ENCODE data around the gene TSPEAR.

The TSPEAR gene

DNA sequence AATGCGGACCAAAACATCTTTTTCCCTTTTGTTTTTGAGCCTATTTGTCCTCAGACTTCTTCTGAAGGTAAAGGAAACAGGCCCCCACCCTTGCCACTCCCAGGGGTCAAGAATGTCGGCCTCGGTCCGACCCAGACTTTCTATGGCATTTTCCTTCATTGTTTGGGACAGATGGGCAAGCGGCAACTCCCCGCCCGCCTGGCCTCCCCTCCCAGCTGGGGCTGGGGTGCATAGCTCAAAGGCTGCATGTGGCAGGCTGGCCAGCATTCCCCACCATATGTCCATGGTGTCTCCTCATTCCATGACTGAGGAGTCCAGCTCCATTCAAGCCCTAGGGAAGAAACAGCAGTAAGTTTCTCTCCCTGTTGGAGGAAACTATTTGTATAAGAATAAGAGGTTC is 29.4 kb upstream of the TSPEAR start:
- DNase-seq, result peak; percentile 31 to 77

DNA sequence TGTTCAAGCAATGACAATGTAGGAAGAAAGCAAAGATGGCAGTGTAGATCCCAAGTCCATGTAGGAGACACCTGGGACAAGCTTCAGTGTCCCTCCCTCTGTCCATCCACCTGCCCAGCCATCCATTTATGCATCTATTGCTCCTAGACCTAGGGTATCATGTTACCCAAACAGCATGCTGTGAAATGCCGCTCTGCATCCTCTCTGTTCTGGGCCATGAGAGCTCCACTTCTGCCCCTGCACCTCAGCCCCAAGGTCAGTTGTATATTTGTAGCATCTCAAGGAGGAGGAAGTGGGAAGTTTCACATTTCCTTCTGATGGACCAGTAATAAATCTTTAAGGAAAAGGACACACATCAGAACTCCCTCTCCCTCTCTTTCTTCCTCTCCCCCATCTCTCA is 27.9 kb upstream of the TSPEAR start:
- DNase-seq, result peak in 1 of 2 experiments; percentile 19

DNA sequence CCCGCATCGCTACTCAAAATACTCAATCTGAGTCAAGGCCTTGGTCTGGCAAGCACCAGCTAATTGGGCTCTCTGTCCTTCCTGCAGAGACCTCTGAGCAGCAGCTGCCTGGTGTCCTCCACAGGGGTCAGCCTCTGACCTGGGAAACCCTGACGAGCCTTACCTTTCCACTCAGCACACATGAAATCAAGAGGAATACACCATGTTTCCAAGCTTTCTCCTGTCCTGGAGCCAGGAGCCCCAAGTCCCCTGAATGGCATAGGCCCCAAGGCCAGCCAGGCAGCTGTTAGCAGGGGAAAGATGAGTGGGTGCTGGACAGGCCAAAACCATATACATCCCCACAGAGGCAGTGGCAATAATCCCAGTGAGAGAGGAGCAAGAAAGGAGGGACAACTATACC is 27.2 kb upstream of the TSPEAR start:
- no peak for DNase-seq

DNA sequence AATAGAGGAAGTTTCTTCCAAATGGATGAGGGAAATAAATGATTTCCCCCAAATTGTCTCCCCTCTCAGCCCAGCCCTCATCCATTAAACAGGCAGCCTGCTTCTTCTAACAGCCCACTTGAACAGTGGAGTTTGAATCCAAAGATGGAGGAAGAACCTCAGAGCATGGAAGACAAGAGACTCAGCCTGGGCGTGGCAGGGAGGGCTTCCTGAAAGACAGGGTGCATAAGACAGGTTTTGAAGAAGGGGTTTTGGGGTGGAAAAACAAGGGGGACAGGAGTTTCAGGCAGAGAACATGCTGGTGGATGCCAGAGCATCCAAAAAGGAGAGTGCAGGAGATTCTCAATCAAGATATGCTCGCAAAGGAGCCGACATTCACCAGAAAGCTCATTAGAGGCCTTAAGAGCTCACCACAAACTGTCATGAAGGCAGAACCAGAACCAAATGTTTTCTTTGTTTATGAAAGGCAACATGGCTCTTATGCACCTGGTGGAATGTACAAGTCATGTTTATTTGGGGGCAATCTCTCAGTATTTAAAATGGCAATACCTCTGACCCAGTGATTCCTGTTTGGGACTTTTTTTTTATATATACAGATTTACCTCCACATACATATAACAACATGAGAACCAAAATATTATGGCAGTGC is 26.5 kb upstream of the TSPEAR start:
- no peak for DNase-seq

DNA sequence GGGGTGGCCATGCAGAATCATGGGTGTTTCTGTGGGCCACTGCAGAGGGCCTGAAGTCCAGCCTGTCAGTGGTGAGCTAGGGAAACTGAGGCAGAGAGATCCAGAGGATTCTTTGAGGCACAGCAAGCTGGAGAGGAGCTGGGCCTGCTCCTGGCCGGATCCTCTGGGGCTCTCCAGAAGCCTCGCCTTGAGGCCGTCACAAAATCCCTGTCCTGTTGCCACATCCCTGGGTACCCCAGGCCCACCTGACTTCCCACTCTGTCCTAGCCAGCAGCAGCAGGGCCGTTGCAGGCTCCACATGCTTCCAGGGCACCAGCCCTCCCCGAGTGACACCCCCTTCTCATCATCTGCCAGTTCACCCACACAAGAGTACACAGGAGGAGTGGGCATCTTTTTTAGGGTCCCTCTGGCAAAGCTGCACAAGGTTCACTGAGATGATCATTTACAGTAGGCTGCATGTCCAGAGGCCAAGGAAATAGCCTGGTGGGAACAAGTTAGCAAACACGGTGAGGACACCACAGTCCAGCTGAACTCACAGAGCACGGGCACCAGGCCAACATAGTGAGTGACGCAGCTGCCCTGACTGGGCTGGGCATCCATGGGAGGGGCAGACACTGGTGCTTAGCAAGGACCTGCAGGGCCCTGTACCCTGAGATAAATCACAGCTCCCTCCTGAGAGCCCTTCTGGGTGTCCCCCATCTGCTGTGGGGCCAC is 25.1 kb upstream of the TSPEAR start:
- no peak for DNase-seq

- no peak for DNase-seq
Observed at GRCh38 chr21:44735821-44736220, 24.4 kb upstream of the TSPEAR start.

- no peak for DNase-seq
Observed at GRCh38 chr21:44734841-44735240, 23.5 kb upstream of the TSPEAR start.

GRCh38 chr21:44734026-44734745 is 22.8 kb upstream of the TSPEAR start:
- no peak for DNase-seq

DNA sequence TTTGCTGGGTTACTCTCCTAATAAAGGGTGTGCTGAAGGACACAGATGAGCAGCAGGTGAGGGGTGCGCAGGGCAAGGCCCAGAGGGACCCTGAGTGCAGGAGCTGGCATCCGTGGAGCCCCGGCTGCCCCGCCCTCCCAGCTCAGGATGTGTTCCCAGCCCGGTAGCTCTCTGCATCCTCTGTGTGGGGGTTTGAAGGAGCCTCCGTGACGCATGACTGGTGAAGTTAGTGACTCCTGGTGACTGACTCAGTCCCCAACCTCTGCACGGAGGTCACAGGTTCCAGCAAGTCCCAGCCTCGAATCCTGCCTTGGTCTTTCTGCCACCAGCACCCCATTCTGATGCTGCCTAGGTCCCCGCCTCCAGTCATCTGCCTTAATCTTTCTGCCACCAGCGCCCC is 21.6 kb upstream of the TSPEAR start:
- no peak for DNase-seq

DNA sequence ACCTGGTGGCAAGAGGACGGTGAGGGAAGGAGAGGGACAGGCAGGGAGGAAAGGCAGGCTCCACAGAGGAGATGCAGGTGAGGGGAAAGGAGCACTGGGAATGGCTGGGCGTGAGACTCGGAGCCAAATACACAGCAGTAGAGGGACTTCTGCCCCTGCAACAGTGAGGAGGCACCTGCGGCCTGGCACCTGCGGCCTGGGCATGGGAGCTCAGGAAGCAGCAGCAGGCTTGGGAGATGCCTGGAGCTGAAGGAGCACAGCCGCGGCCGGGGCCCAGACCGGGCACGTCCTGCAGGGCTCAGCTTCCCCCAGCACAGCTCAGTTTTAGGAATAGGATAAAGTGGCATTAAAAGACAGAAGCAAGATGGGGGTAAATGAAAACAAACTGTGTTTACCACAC is 20.9 kb upstream of the TSPEAR start:
- no peak for DNase-seq

DNA sequence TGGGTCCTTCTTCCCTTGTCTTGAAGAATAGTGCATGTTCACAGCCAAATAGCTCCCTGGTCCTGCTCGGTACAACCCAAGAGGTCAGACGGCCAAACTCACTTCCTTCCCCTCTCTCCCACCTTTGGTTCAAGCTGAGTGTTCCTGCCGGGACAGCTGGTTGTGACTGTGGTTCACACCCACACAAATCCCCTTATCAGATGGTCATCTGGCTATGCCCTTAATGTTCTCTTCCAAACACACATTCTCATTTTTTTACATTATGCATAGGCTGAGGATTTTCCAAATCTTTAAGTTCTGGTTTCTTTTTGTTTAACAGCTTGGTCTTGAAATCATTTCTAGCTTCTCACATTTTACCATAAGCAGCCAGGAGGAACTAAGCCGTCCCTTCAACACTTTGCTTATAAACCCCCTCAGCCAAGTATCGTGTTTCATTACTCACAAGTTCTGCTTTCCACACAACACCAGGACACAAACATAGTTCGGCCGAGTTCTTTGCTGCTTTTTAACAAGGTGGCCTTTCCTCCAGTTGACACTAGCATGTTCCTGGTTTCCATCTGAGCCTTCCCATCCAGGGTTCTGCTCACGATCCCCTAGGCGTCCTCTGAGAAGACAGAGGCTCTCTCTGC is 19.7 kb upstream of the TSPEAR start:
- no peak for DNase-seq

DNA sequence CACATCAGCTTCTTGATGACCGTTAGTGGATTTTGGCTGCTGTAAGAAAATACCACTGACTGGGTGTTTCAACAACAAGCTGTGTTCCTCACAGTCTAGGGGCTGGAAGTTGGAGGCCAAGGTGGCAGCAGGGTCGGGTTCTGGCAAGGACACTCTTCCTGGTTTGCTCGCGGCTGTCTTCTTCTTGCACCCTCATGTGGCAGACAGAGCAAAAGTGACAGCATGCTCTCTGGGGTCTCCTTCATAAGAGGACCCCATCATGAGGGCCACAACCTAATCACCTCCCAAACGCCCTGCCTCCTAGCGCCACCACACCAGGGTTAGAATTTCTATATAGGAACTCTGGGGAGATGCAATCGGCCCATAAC is 18.6 kb upstream of the TSPEAR start:
- DNase-seq, result no peak

DNA sequence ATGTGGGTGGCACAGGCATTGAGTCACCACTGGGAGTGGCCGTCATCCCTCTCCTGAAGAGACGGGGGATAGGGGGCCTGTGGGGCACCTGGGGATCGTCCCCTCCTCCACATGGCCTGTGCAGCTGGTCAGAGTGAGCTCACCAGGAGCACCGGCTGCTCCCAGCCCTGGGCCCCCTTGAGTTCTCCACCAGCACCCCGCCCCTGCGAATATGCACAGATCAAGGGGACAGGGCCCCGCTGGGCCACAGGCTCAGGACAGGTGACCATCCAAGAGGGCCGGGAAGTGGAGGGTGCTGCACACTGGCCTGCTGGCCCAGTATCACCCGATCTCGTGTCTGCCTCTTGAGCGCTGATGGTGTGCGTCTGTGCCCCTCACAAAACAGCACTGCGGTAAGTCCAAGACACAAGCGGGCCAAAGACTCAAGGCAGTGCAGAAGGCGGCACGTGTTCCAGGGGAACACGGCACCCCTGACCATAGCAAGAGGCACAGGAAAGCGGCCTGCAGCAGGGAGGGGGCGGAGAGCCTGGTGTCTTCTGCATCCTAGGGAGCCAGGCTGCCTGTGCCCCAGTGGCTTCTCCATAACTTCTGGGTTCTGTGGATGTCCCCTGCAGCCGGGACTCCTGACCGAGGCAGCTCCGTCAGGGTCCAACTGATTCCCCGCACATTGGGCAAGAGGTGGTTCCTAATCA is 18.1 kb upstream of the TSPEAR start:
- DNase-seq, result no peak

- DNase-seq, result no peak
Observed at GRCh38 chr21:44728716-44729115, 17.3 kb upstream of the TSPEAR start.

DNA sequence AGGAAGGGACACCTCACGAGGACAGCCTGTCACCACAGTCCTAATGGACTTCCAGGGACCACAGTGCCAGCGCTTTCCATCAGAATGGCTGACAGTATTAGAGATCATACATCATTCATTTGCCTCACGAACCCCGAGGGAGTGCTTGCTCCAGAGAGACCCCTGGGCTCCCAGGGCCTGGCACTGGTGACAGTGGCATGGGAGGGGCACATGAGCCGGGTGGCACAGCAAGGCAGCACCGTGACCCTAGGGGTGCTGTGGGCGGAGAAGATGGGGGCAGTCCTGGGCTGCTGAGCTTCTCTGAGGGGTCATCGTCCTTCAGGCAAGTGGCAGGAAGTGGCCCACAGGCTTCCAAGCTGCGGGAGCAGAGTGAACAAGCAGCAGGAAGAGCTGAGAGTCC is 16.4 kb upstream of the TSPEAR start:
- DNase-seq, result no peak

DNA sequence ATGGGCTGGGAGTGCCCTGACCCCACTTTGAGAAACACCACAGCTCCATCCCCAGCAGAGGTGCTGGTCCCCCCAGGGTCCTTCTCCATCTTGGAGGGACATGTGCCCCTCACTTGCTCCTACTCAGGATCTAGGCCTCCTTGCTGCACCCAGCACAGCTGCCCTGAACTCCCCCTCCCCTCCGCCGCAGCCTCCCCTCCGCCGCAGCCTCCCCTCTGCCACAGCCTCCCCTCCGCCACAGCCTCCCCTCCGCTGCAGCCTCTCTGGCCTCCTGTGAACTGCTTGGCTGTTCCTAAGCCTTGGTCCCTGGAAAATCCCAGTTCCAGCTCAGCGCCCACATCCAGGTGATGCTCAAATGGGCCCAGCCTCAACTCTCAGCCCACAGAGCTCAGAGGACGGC is 15.9 kb upstream of the TSPEAR start:
- DNase-seq, result no peak

GRCh38 chr21:44726826-44727225 is 15.5 kb upstream of the TSPEAR start:
- no peak for DNase-seq

DNA sequence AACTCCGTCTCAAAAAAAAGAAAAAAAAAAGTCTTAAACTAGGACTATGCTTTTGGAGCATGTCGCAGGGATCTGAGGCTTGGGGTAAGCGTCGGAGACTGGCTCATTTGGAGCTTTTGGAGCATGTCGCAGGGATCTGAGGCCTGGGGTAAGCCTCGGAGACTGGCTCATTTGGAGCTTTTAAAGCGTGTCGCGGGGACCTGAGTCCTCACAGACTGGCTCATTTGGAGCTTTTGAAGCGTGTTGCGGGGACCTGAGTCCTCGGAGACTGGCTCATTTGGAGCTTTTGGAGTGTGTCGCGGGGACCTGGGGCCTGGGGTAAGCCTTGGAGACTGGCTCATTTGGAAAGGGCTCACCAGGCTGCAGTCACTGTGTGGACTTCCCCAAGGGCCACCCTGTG is 13.6 kb upstream of the TSPEAR start:
- DNase-seq, result no peak

DNA sequence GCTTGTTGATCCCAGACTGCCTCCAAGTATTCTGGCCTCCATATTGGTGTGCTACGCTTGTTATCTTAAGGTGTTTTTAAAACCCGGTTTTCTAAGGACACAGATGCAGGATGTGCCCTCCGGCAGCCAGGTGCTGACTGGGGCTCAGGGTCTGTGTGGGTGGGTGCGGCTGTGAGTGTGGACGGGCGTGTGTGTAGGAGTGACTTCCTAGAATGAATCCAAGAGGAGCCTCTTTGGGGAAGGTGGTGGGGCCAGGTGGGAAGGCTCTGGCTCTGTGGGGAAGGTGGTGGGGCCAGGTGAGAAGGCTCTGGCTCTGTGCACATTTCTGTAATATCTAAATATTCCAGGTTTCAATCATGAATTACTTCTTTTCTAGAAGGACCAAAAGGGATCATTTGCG is 12.8 kb upstream of the TSPEAR start:
- DNase-seq, result no peak

- DNase-seq, result no peak
Observed at GRCh38 chr21:44723177-44724131, 12.1 kb upstream of the TSPEAR start.

DNA sequence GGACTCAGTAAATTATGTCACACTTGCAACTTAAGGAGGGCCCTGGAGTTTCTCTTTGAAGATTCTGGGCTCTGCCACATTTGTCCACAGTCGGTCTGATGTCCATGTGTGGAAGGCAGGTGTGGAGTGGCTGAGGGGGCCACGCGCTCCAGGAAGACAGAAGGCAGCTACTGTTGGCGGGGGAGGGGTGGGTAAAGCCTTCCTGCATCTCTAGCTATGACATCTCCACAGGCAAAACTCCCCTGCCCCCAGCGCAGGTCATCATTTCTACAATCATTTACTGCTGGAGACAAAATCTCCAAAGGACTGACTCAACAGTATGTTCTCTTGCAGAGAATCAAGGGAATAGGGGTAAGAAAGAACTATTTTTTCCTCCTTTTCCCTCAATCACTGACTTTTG is 11.4 kb upstream of the TSPEAR start:
- DNase-seq, result peak in 1 of 2 experiments; percentile 39

DNA sequence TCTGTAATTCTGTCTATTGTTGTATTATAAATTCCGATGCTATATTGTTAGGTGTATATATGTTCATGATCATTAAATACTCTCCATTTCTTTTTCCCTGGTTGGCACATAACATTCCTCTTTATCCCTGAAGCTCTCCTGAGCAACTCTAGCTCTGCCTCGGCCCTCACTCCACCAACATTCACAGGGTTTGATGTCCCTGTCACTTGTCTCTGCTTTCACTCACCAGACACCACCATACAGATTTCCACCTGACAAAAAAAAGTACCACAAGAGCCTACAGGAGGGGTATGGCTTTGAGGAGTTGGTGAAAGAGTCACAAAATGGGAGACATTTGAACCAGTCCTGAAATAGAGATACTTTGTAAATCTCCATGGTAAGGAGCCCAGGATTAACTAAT is 8.8 kb upstream of the TSPEAR start:
- DNase-seq, result no peak

Data from NCI-H524 (cell line).